Thyroid gland (tissue), 4 donors: ENCODE measurements around the gene REST.

ENCODE experiments used
- POLR2A ChIP-seq, 2 donors: fragments of 450-650 bp; IDR thresholded peaks; one replicate each; pipeline ENCODE4 v1.6.1; 2017; ENCODE audit warnings: antibody characterized with exemption in 2 of 2, mild to moderate bottlenecking in 2 of 2, moderate library complexity in 1 of 2
- TF ChIP-seq, protein P1 (sequence below), 6 experiments: fragments of 200-600 bp in 3 of 6; fragments of 450-650 bp in 3 of 6; sonication (generic) in 3 of 6; IDR thresholded peaks; one replicate each; pipeline ENCODE4 v1.5.1; 2016 to 2019; ENCODE audit warnings: antibody characterized with exemption in 6 of 6, mild to moderate bottlenecking in 2 of 6, inconsistent platforms in 1 of 6, moderate library complexity in 1 of 6

- TF ChIP-seq, protein P1, sequence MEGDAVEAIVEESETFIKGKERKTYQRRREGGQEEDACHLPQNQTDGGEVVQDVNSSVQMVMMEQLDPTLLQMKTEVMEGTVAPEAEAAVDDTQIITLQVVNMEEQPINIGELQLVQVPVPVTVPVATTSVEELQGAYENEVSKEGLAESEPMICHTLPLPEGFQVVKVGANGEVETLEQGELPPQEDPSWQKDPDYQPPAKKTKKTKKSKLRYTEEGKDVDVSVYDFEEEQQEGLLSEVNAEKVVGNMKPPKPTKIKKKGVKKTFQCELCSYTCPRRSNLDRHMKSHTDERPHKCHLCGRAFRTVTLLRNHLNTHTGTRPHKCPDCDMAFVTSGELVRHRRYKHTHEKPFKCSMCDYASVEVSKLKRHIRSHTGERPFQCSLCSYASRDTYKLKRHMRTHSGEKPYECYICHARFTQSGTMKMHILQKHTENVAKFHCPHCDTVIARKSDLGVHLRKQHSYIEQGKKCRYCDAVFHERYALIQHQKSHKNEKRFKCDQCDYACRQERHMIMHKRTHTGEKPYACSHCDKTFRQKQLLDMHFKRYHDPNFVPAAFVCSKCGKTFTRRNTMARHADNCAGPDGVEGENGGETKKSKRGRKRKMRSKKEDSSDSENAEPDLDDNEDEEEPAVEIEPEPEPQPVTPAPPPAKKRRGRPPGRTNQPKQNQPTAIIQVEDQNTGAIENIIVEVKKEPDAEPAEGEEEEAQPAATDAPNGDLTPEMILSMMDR (IDR thresholded peaks at IDR 0.05): no peak
- TF ChIP-seq POLR2A (IDR thresholded peaks at IDR 0.05): no peak
These were observed 33.5 kb upstream of the REST start for GRCh38 chr4:56874166-56874565.
